ENCODE measurements around the gene GCH1.
"Not testable (repeated sequence)": the region's sequence is repeated elsewhere in the genome, so short reads cannot be mapped to it uniquely, and the experiment has no call there.

Gene GCH1

DNA sequence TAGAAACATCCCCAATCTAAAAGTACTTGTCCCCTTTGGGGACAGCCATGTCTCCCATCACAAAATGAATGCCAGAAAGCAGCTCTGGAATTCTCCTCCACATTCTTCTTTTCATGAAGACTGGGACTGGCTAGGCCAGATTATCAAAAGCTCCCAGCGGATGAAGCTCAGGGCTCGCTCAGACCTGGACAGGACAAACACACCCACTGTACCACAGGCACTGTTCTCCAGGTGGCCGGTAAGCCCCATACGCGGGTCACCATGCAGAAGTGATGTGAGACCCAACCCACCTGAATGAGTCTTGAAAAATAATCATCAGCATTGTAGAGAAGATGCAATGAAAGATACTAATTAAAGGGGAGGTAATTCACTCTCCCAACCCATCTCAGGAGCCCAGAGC, 85.1 kb downstream of the GCH1 start:
- no peak for DNase-seq

DNA sequence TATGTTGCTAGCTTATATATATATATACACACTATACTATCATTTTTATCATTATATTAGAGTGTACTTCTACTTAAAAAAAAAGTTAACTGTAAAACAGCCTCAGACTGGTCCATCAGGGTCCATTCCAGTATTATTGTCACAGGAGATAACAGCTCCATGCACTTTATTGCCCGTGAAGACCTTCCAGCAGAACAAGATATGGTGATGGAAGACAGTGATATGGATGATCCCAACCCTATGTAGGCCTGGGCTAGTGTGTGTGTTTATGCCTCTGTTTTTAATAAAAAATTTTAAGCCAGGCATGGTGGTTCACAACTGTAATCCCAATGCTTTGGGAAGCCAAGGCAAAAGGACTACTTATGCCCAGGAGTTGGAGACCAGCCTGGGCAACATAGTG, 86.2 kb downstream of the GCH1 start:
- DNase-seq, result no peak

DNA sequence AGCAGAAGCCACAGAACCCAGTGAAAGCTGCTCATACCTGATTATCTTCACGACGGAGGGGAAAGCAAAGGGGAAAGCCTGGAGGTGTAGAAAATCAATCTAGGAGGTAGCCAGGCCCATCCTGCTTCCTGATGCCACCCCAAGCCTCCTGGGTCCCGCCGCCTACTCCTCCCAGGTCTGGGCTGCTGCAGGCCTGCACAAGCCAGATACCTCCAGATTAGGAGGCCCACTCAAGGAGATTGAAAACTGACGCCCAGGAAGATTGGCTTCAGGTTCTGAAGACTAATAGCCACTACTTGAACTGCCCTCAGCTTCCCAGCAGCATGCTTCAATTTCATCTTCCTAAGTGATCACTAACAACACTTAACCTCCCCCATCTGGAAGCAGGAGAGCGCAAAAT, 87.1 kb downstream of the GCH1 start:
- no peak for DNase-seq

DNA sequence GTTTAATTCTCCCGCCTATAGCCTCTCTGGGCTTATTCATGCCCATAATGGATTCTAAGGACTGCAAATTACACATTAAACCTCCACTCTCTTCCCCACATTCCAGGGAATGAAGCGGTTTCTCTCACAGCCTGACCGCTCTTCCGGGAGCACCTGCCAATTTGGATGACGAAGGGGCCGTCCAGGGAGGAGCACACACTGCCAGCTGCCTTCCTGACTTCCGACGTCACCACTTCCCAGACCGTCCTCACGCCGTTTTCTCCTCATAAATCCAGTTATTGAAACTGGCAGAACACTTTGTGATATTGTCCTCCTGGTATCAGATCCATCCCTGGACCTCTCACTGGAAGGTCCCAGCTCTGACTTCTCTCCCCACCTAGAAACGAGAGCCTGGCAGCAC, 87.6 kb downstream of the GCH1 start:
- no peak for DNase-seq

DNA sequence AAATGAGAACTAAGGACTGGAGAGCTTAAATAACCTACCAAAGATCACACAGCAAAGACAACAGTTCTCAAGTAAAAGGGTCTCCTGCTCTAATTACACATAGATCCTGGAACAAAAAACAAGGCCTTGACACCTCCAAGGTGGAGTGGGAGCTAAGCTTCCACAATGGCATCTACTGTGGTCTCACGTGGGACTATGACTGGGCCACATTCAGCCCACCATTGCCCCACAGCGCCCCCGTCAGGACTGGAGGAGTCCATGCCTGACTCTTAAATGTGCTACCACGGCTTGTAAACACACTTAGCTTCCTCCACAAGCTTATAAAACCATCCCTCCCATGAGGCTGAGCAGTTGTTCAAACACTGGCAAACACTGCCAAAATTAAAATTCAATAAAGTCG, 88.5 kb downstream of the GCH1 start:
- DNase-seq, result no peak

DNA sequence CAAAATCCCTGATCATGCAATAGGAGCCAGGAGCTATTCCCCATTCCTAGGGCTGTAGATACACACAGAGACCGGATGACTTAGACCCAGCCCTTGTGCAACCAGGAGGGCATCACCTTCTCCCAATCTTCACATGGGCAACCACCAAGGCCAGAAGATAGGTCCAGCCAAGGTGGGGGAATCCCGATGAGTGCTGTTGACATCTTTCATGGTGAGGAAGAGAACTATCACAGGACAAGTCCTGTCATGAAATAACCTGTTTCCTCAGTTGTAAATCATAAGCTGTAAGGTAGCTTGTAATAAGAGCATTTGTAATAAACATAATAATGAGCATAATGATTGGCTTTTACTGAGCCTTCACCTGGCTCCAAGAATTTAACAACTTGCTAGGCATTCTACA, 89.5 kb downstream of the GCH1 start:
- DNase-seq, result no peak

DNA sequence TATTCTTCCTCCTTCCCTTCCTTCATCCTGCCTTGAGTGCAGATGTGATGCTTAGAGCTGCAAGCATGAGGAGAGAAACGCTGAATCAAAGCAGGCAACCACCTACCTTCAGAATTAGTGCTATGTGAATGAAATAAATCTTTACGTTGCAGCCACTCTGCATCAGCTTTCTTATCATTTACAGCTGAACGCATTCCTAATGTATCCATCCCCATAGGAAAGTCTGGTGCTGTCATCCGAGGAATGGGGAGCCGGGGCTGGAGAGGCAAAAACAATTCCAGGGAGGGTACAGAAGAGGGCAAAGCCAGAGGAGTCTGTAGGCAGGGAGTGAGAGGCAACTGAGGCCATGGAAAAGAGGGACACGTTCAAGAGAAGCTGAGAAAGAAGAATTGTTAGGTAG, 90.0 kb downstream of the GCH1 start:
- no peak for DNase-seq

DNA sequence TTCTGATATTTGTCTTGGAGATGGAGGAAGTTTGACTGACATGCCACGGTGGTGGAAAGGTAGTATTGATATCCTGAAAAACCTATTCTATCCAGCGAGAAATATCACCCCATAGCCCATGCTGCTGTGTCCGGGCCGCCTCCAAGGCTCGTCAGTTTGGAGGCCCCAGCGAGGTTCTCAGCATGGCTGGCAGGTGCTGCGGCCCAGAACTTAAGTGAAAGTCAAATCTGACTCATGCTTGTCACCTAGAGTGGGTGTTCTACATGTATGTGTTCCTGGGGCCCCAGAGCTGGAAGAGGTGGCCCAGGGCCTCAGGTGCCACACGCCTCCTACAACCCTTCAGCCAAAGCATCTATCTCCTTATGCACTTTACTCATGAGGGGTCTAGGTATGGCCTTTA, 92.9 kb downstream of the GCH1 start:
- no peak for DNase-seq

DNA sequence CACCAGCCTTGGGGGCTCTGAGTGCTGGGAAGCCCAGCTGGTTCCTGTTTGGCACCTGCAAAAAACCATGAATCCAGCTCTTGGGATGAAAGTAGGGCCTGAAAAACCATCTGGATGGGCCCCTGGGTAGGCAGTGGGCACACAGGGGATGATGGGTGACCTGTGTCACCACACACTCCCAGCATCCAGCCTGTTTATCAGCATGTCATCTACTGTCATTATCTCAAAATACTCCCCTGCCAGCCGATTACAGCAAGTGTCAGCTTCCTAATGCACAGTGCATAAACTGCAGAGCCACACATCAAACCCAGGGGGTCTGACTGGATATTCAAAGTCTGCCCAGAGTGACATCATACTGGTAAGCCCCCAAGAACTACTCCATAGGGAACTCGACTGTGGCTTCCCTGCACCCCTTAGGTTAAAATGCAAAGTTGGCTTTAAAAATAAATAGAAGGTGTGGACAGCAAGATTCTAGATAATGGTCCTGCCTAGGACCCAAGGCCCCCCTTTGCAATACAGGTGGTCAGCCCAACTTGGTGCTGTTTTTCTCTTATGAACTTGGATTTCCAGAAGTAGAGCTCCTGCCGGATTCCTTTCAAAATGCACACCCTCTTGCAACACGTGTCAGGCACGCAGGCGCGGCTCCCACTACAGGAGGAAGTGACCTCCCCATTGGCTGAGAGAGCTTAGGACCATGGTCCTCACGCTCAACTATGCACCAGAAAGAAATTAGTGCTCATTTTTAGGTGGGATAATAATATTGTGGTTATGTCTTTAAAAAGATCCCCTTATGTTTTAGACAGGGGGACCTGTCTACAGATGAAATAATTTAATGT, 94.1 kb downstream of the GCH1 start:
- DNase-seq, result no peak

DNA sequence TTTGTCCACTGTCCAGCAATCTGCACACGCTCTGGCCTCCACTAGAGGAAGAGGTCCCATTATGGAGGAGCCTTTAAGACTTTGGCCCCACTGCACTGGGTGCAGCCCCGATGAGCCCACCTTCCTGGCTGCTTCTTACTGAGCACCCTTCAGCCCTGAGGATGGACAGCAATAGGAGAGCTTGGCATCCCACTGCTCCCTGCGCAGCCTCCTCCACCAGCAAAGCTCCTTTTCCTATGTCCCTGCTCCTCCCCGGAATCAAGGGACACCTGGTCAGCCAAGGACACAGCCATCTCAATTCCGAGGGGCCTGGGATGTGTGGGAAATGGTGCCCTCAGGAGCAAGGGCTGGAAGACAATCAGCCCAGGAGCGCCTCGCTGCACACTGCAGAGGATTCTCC, 94.7 kb downstream of the GCH1 start:
- no peak for DNase-seq

DNA sequence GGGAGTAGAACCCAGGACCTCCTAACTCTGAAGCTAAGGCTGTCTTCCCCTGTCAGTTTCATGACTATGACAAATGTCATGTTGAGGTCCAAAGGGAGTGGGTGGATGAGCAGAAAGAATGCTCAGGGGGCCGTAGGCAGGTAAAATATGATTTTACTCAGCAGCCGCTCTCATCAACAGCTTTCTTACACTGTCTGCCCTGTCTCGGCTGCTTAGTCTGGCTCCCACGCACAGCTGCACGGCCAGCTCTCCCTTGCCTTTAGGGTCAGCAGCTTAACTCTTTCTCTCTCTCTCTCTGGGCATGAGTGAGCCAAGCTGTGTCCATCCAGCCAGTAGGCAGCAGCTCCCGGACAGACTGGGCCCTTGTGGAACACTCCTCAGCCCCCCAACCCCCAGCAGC, 95.2 kb downstream of the GCH1 start:
- no peak for DNase-seq

DNA sequence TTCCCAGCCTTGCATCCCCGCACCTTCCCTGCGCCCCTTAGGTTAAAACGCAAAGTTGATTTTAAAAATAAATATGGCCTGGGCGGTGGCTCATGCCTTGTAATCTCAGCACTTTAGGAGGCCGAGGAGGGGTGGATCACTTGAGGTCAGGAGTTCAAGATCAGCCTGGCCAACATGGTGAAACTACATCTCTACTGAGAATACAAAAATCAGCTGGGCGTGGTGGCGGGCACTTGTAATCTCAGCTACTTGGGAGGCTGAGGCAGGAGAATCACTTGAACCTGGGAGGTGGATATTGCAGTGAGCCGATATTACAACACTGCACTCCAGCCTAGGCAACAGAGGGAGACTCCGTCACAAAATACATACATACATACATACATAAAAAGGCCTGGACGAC, 96.0 kb downstream of the GCH1 start:
- DNase-seq, result no peak

DNA sequence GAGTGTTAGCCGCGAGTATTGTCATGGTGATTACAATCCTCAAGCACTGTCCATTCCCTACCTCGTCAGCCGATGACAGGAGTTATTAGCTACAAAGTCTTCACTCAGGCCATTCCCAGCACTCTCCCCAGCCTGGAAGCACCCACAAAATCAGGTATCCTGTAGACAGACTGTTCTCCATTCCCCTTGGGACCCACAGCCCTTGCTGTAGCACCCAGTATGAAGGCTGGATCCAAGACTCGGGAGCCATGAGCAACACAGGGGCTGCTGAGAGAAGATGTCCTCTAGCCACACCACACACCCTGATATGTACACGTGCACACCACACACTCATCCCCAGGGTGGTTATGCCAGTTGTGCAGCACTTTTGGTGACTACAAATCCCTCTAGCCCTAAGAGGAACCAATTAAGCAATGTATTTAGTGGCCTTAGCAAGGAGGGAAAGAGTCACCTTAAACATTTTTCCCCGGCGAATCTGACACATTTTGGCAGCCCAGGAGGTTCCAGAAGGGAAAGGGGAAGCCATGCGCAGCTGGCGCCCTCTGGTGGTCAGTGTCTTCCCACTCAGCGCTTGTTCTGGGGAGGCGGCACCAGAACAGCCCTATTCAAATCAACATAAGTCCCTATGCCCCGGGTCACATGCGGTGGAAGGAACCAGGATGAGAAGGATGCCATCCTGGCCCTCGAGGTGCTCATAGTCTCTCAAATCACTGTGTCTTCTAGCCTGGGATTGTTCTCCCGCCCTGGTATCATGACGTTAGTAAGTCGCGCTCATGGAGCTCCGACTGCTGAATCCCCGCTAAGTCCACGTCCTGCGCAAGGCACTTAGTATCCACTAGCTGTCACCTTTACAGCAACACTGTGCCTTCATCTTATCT, 96.9 kb downstream of the GCH1 start:
- peak; percentile 58 for DNase-seq

DNA sequence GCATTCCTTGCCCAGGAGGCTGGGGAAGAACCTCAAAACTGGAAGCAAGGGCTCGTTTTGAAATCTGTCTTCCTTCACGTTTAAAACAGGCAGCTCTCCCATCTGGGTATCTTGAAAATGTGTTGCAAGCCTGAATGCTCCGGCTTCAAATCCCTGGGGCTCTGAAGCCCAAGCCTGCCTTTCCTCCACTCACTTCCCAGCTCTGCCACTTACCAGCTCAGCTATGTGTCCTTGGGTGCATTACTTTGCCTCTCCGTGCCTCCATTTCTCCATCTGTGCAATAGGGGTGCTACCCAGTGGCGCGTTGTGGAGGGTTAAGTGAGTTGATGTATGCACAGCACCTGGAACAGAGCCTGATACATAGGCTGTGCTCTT, 97.6 kb downstream of the GCH1 start:
- no peak for DNase-seq

DNA sequence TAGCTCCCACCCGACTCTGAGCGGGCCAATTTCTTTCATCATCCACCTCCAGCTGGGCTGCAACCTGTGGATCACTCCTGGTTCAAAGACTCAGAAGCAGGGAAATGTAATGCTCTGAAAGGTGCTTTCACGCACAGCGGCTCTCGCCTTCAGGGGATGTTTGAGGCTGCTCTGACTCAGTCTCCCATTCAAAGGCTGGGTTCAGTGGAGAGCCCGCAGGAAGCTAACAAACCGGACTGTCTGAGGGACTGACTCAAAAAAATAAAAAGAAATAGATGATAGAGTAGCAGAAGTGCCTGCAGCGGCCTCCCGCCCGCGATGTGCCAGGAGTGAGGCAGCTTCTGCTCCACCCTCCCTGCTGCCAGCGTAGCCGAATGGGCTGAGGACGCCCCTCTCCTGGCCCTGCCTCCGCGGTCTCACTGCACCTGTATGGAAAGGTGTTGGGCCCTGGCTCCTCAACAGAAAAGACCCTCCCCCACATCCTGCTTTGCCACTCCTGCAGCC, 98.0 kb downstream of the GCH1 start:
- no peak for DNase-seq

DNA sequence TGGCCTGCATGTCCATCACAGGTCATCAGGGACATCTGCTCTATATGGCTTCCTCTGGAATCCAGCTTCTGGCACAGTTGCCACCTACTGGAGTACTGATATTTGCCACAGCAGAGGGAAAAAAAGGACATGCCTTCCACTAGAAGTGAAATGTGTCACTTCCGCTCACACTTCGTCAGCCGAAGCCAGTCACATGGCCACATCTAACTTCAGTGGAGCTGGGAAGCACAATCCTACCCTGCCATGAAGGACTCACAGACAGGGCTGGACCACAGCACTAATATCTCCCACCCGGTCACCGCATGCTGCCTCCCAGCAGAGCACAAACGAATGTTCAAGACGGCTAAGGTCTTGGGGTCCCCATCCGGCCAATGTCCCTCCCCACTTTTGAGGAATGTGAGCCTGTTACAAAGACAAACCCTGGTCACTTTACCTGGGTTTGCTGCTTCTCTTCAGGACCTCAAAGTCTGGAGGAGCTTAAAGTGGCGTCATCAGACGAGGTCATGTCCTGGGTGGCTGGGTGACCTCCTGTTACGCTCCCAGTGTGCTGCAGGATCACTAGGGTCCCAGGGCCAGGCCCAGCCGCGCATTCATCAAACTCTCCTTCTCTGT, 98.6 kb downstream of the GCH1 start:
- no peak for DNase-seq

DNA sequence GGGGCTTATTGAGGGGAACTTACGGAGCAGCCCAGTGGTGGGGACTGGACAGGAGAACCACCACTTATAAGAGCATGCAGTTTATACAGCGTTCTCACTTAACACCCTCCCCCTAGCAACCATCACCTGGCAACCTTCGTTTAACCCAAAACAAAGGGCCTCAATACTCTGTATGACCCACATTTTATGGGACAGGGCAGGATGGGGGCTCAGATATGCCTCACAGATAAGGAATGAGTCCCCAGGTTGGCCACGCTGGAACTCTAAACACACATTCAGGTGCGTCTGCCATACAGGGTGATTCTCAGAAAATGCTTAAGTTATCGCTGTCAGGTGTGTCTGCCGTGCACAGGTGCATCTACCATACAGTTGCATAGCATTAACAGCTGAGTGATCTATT, 99.2 kb downstream of the GCH1 start:
- DNase-seq, result no peak

DNA sequence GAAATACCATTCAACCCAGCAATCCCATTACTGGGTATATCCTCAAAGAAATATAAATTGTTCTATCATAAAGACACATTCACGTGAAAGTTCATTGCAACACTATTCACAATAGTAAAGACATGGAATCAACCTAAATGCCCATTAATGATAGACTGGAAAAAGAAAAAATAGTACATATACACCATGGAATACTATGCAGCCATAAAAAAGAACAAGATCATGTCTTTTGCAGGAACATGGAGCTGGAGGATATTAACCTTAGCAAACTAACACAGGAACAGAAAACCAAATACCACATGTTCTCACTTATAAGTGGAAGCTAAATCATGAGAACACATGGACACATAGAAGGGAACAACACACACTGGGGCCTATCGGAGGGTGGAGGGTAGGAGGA, 101.1 kb downstream of the GCH1 start:
- not testable (repeated sequence) for DNase-seq

DNA sequence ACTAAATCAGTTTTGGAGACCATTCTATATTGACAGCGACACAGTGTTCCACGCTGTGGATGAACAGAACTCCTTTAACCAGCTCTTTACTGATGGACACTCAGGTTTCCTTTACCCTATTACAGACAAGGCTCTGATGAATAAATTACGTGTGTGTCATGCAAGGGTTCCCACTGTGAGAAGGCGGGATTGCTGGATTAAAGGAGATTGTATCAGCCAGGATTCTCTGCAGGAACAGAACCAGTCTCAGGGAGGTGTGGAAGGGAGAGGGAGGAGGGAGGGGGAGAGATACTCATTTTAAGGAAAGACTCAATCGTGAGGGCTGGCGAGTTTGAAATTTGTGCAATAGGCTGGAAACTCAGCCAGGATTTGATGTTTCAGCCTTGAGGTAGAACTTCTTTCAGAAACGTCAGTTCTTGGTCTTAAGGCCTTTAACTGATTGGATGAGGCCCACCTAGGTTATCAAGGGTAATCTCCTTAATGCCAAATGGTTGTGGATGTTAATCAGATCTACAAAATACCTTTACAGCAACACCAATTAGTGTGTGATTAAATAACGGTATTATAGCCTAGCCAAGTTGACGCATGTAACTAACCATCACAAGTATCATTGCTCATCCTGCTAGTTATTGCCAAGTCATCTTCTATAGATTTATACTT, 104.0 kb downstream of the GCH1 start:
- no peak for DNase-seq

DNA sequence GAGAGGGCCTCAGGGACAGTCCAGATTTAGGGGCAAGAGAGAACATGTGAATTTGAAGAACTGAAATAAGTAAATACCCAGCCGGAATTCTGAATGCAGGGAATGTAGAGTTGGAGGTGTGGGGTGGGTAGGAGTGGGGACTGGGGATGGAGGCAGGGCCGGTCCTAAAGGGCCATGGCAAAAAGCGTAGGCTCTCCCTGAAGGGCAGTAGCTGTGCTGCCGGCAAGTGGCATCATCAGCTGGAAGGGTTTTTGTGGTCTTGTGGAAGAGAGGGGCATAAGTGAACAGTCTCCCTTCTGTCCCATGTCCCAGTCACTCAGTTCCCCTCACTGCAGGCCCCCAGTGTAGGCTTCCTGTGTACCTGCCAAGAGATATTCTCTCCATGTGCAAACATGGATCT, 104.6 kb downstream of the GCH1 start:
- DNase-seq, result no peak

DNA sequence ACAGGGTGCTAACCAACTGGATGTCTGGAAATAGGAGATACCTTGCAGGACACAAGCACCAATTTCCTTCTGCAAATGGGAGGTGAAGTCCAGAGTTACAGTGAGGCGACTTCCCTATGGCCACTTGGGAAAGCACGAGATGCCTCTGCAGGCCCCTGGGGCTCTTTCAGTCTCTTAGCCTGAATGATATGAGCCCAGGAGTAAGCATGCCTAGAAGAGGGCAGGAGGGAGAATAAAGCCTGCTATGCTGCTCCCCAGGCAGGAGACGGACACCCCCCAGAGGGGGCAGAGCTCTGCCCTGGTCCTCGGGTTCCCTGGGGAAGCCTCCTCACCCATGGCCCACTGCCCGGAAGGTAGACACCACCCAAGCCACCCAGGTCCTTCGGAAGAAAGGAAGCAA, 105.1 kb downstream of the GCH1 start:
- no peak for DNase-seq

DNA sequence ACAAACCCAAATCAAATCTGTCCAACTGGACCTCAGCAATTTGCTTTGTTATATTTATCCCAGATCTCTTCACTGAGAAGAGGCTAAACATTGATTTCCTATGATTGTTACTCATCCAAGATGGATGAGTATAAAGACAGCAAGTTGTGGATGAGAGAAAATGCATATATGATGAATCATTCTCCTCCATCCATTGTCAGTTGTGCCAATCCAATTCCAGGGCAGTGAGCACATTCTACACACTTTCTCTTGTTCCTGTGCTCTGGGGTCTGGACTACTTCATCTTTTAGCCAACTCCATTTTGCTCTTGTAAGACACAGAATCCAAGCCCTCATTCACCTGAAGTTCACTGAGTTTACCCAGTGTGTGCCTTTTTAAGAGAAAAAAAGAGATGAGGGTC, 105.7 kb downstream of the GCH1 start:
- no peak for DNase-seq

DNA sequence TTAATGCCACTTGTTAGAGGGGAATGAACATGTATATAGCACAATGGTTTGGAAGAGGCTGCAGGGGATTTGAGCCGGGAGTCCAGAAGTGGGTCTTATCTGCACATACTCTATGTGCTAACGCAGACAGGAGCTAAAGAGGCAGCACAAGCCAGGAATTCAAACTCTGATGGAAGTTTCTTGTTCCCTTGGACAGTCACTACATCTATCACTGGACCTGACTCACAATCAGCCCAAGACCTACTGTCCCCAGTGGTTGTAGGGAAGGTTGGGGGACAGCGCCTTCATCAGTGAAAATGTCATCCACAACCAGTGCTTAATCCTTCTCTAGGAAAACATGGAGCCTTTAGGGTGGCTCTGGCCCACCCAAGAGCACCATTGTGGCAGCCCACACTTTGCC, 107.8 kb downstream of the GCH1 start:
- no peak for DNase-seq
